Muscle of leg (tissue), 16 donors: Measurements from ENCODE around the gene NXPE4. TPM values are rescaled to one million over a fixed set of nuclear protein-coding genes. Genes with fewer than 3 reads are reported as not detected.
"Not testable (repeated sequence)": the region's sequence is repeated elsewhere in the genome, so short reads cannot be mapped to it uniquely, and the experiment has no call there.

Source experiments
- DNase-seq: peaks from one replicate; pipeline ENCODE4 v3.0.0; 2013
- H3K27ac ChIP-seq: one replicate; pipeline ENCODE4 v1.5.1; 2013; ENCODE audit warnings: mild to moderate bottlenecking, low read length, control low read depth
- H3K27me3 ChIP-seq: one replicate; pipeline ENCODE4 v1.6.1; 2013; ENCODE audit warnings: low read length; ENCODE audit not compliant: control insufficient read depth, insufficient read depth
- H3K36me3 ChIP-seq: one replicate; pipeline ENCODE4 v1.6.1; 2013; ENCODE audit warnings: low read length; ENCODE audit not compliant: control insufficient read depth, insufficient read depth
- H3K4me1 ChIP-seq: one replicate; pipeline ENCODE4 v1.6.1; 2013; ENCODE audit warnings: low read length; ENCODE audit not compliant: control insufficient read depth, insufficient read depth
- H3K4me3 ChIP-seq: one replicate; pipeline ENCODE4 v1.5.1; 2013; ENCODE audit warnings: low read length, control low read depth
- H3K9me3 ChIP-seq: replicated peaks from 2 replicates; pipeline ENCODE4 v1.6.1; 2013; ENCODE audit warnings: low read depth, low read length; ENCODE audit not compliant: control insufficient read depth
- WGBS: methylation state at CpG from one replicate; pipeline ENCODE4 v1.1.5; 2013; ENCODE audit warnings: missing lambda C conversion rate; ENCODE audit not compliant: insufficient coverage; 5-methylcytosine and 5-hydroxymethylcytosine counted together
- long read RNA-seq, 11 donors: transcript quantifications; one replicate each; lab custom pipeline, GENCODE V29; 2026
- polyA plus RNA-seq, 8 donors: library from polyadenylated mRNA; unstranded; fragments of 120-200 nt; gene quantifications; one replicate each; pipeline versions ENCODE4 v1.2.1 to v1.2.3, GENCODE V29; 2013; ENCODE audit warnings: inconsistent platforms in 1 of 8, low replicate concordance in 1 of 8; ENCODE audit not compliant: insufficient read length in 8 of 8, insufficient read depth in 1 of 8
- total RNA-seq: library from RNA; stranded (reverse); fragments of 120-200 nt; gene quantifications from one replicate; pipeline ENCODE4 v1.2.4, GENCODE V29; 2013

NXPE4 gene
- total RNA-seq: not detected
- under 1 TPM in 1 of 8 donors, not detected in 7; 0.13 TPM for polyA plus RNA-seq
- long read RNA-seq, donor 1: 0 reads
- long read RNA-seq, donor 2: 0 reads
- long read RNA-seq, donor 3: 0 reads
- long read RNA-seq, donor 4: 0 reads
- long read RNA-seq, donor 5: 0 reads
- long read RNA-seq, donor 6: 0 reads
- long read RNA-seq, donor 7: 0 reads
- long read RNA-seq, donor 8: 0 reads
- long read RNA-seq, donor 9: 0 reads
- long read RNA-seq, donor 10: 0 reads
- long read RNA-seq, donor 11: 0 reads

DNA sequence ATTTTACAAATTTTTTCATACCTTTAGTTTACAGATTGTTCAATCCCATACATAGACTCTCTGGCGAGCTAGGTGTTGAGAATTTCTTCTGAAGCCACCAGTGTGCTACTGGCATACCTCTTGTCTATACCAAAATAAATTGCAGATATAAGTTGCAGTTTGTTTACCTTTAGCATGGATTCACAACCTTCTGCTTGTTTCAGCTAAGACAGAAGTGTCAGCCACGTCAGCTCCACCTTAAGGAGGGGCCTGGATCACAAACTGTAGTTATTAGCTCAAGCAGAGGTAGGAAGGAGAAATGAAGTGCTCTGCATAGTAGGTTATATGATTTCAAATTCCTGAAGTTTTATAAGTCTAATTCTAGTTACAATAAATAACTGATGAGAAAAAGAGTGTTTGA, at the start of gene NXPE4:
NXPE4 (minus strand) TSS at position 216 of the 400 bp plus-strand sequence. CDS start 1,027 bp downstream, outside the sequence.
- Histone ChIP-seq H3K27me3 (no peaks in the 10 kb centered on the region), H3K4me1 (no peaks in the 10 kb centered on the region), H3K4me3 (no peak within 1 kb of the TSS), H3K9me3 (no peaks in the 10 kb centered on the region), H3K36me3 (no peaks in the 10 kb centered on the region), H3K27ac (no peak within 1 kb of the TSS)
- WGBS: 60% methylated on average over 1 of the region's 2 CpGs
- no peak for DNase-seq

DNA sequence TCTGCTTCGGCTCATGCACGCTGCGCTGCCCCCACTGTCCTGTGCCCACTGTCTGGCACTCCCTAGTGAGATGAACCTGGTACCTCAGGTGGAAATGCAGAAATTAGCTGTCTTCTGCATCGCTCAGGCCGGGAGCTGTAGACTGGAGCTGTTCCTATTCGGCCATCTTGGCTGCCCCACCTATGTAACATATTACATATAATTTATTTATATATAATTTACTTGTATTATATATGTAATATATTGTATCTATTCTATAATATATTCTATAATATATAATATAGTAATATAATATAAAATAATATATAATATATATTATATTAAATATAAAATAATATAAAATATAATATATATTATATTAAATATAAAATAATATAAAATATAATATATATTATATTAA, 43.9 kb upstream of the NXPE4 start:
- WGBS: 100% methylated on average over 3 of the region's 6 CpGs
- H3K36me3 ChIP-seq: not testable (repeated sequence)

DNA sequence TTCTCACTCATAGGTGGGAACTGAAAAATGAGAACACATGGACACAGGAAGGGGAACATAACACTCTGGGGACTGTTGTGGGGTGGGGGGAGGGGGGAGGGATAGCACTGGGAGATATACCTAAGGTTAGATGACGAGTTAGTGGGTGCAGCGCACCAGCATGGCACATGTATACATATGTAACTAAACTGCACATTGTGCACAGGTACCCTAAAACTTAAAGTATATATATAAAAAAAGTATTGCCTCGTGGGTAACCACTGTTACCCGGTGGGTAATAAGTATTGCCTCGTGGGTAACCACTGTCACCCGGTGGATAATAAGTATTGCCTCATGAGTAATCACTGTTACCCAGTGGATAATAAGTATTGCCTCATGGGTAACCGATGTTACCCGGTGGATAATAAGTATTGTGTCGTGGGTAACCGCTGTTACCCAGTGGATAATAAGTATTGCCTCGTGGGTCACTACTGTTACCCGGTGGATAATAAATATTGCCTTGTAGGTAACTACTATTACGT, 35.9 kb upstream of the NXPE4 start:
- H3K27ac ChIP-seq, H3K4me1 ChIP-seq, H3K36me3 ChIP-seq, H3K27me3 ChIP-seq, H3K9me3 ChIP-seq, H3K4me3 ChIP-seq, DNase-seq: not testable (repeated sequence)
- 94% methylated on average over 4 of the region's 13 CpGs for WGBS

More for the DNA sequence above, 43.9 kb upstream of the NXPE4 start:
- H3K27ac ChIP-seq, H3K9me3 ChIP-seq, H3K27me3 ChIP-seq, H3K4me1 ChIP-seq, H3K4me3 ChIP-seq, DNase-seq: not testable (repeated sequence)

DNA sequence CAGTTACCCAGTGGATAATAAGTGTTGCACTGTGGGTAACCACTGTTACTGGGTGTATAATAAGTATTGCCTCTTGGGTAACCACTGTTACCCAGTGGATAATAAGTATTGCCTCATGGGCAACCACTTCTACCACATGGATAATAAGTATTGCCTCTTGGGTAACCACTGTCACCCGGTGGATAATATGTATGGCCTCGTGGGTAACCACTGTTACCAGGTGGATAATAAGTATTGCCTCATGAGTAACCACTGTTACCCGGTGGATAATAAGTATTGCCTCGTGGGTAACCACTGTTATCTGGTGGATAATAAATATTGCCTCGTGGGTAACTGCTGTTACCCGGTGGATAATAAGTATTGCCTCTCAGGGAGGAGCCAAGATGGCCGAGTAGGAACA, 29.7 kb upstream of the NXPE4 start:
- 94% methylated on average over 7 of the region's 7 CpGs for WGBS
- DNase-seq: no peak
- Histone ChIP-seq H3K27me3 (no peaks in the 10 kb centered on the region), H3K9me3 (peaks cover 45% of the 10 kb centered on the region), H3K27ac (no peak overlapping the region), H3K4me3 (no peak overlapping the region), H3K4me1 (no peaks in the 10 kb centered on the region), H3K36me3 (no peaks in the 10 kb centered on the region)

DNA sequence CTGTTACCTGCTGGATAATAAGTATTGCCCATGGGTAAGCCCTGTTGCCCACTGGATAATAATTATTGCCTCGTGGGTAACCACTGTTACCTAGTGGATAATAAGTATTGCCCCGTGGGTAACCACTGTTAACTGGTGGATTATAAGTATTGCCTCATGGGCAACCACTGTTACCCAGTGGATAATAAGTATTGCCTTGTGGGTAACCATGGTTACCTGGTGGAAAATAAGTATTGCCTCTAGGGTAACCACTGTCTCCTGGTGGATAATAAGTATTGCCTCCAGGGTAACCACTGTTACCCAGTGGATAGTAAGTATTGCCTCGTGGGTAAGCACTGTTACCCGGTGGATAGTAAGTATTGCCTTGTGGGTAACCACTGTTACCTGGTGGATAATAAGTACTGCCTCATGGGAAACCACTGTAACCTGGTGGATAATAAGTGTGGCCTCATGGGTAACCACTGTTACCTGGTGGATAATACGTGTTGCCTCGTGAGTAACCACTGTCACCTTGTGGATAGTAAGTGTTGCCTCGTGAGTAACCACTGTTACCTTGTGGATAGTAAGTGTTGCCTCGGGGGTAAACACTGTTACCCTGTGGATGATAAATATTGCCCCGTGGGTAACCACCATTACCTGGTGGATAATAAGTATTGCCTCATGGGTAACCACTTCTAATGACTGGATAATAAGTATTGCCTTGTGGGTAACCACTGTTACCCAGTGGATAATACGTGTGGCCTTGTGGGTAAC, 29.0 kb upstream of the NXPE4 start:
- H3K27ac ChIP-seq: no peak overlapping the region
- peaks cover 49% of the 10 kb centered on the region for H3K9me3 ChIP-seq
- H3K4me1 ChIP-seq: no peaks in the 10 kb centered on the region
- WGBS: 83% methylated on average over 10 of the region's 10 CpGs
- no peaks in the 10 kb centered on the region for H3K36me3 ChIP-seq
- no peaks in the 10 kb centered on the region for H3K27me3 ChIP-seq
- no peak overlapping the region for H3K4me3 ChIP-seq
- no peak for DNase-seq

DNA sequence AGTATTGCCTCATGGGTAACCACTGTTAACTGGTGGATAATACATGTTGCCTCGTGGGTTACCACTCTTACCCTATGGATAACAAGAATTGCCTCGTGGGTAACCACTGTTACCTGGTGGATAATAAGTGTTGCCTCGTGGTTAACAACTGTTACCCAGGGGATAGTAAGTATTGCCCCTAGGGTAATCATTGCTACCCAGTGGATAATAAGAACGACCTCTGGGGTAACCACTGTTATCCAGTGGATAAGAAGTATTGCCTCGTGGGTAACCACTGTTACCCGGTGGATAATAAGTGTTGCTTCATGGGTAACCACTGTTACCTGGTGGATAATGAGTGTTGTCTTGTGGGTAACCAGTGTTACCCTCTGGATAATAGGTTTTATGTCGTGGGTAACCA, 28.1 kb upstream of the NXPE4 start:
- 86% methylated on average over 5 of the region's 7 CpGs for WGBS

DNA sequence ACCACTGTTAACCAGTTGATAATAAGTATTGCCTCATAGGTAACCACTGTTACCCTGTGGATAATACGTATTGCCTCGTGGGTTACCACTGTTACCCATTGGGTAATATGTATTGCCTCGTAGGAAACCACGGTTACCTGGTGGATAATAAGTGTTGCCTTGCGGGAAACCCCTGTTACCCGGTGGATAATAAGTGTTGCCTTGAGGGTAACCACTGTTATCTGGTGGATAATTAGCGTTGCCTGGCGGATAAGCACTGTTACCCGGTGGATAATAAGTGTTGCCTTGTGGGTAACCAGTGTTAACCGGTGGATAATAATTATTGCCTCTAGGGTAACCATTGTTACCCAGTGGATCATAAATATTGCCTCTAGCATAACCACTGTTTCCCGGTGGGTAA, 27.3 kb upstream of the NXPE4 start:
- Histone ChIP-seq H3K27me3 (no peaks in the 10 kb centered on the region), H3K27ac (no peak overlapping the region), H3K4me1 (no peaks in the 10 kb centered on the region), H3K9me3 (peaks cover 67% of the 10 kb centered on the region), H3K4me3 (no peak overlapping the region), H3K36me3 (no peaks in the 10 kb centered on the region)
- DNase-seq: no peak
- 91% methylated on average over 9 of the region's 11 CpGs for WGBS

More for the DNA sequence above, 28.1 kb upstream of the NXPE4 start:
- Histone ChIP-seq H3K4me1 (no peaks in the 10 kb centered on the region), H3K9me3 (peaks cover 58% of the 10 kb centered on the region), H3K36me3 (no peaks in the 10 kb centered on the region), H3K27ac (no peak overlapping the region), H3K4me3 (no peak overlapping the region), H3K27me3 (no peaks in the 10 kb centered on the region)
- DNase-seq: no peak

DNA sequence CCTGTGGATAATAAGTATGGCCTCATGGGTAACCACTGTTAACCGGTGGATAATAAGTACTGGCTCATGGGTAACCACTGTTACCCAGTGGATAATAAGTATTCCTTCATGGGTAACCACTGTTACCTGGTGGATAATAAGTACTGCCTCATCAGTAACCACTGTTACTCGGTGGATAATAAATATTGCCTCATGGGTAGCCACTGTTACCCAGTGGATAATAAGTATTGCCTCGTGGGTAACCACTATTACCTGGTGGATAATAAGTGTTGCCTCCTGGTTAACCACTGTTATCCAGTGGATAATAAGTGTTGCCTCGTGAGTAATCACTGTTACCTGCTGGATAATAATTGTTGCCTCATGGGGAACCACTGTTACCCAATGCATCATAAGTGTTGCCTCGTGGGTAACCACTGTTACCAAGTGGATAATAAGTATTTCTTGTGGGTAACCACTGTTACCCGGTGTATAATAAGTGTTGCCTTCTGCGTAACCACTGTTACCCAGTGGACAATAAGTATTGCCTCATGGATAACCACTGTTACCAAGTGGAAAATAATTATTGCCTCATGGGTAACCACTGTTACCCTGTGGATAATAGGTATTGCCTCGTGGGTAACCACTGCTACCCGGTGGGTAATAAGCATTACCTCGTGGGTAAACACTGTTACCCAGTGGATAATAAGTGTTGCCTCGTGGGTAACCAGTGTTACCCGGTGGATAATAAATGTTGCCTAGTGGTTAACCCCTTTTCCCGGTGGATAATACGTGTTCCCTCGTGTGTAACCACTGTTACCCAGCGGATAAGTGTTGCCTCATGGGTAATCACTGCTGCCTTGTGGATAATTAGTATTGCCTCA, 26.6 kb upstream of the NXPE4 start:
- WGBS: 85% methylated on average over 11 of the region's 16 CpGs
- Histone ChIP-seq H3K27me3 (no peaks in the 10 kb centered on the region), H3K9me3 (peaks cover 74% of the 10 kb centered on the region), H3K27ac (no peak overlapping the region), H3K36me3 (no peaks in the 10 kb centered on the region), H3K4me3 (no peak overlapping the region), H3K4me1 (no peaks in the 10 kb centered on the region)
- no peak for DNase-seq

DNA sequence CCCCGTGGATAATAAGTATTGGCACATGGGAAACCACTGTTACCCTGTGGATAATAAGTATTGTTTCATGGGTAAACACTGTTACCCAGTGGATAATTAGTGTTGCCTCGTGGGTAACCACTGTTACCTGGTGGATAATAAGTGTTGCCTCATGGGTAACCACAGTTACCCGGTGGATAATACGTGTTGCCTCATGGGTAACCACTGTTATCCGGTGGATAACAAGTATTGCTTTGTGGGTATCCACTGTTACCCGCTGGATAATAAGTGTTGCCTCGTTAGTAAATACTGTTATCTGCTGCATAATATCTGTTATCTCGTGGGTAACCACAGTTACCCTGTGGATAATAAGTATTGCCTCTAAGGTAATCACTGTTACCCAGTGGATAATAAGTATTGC, 25.5 kb upstream of the NXPE4 start:
- Histone ChIP-seq H3K36me3 (no peaks in the 10 kb centered on the region), H3K9me3 (peaks cover 84% of the 10 kb centered on the region), H3K4me3 (no peak overlapping the region), H3K27ac (no peak overlapping the region), H3K27me3 (no peaks in the 10 kb centered on the region), H3K4me1 (no peaks in the 10 kb centered on the region)
- DNase-seq: no peak
- WGBS: 92% methylated on average over 6 of the region's 8 CpGs
